Stimulated activated naive CD8-positive, alpha-beta T cell treated with anti-CD3 and anti-CD28 coated beads, Interleukin-15, Interleukin-2, amounts not matched to agents 100 U/mL and 50 U/mL, for 24 hours (primary cell): ENCODE results near the gene SYT10.
"Not testable (repeated sequence)": the region's sequence is repeated elsewhere in the genome, so short reads cannot be mapped to it uniquely, and the experiment has no call there.

Source experiments
- ATAC-seq: fragments of 150-1000 bp; cut with Tn5 transposase; one replicate; pipeline ENCODE4 v1.10.0; 2021
- DNase-seq: peaks from one replicate; pipeline ENCODE4 v3.0.0; 2021

Gene SYT10

GRCh38 chr12:33439587-33440011 lies at the start of gene SYT10:
Gene SYT10 (minus strand): TSS chr12:33439819. CDS start chr12:33439522, 297 bp downstream.
- ATAC-seq (no peak), DNase-seq (peak; percentile 6)

DNA sequence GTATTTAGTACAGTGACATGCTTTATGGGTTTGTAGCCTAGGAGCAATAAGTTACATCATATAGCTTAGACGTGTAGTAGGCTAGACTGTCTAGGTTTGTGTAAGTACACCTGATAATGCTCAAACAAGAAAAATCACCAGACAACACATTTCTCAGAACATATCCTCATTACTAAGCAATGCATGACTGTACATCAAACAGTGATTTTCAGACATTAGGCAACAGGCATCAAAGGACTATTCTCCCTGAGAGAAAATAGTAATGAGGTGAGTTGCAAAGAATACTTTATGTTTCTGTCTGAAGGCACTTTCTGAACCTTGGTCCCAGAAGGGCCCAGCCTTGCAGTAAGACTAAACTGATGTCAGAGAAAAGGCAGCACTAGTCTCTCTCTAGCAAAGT lies 48.4 kb upstream of the SYT10 start:
- ATAC-seq, result no peak

GRCh38 chr12:33486058-33486457 lies 46.4 kb upstream of the SYT10 start:
- ATAC-seq, result no peak
- no peak for DNase-seq

More for the DNA sequence above, 48.4 kb upstream of the SYT10 start:
- DNase-seq, result no peak

DNA sequence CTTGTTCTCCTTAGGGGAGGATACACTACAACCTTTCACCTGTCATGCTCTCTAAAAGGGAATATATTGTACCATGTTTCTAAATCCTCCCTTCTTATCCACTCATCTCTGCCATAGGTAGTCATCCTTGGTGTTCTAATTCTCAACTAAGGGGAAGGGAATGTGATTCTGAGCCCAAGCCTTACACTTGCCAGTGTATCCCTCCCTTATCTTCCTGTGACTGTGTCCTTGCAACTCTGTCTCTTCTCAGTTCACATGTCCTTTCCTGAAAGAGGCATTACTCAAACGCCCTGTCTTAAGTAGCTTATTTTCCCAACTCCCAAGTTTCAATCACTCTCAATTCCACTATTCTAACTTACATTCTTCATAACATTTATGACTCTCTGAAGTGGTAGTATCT lies 44.5 kb upstream of the SYT10 start:
- DNase-seq (no peak), ATAC-seq (no peak)

DNA sequence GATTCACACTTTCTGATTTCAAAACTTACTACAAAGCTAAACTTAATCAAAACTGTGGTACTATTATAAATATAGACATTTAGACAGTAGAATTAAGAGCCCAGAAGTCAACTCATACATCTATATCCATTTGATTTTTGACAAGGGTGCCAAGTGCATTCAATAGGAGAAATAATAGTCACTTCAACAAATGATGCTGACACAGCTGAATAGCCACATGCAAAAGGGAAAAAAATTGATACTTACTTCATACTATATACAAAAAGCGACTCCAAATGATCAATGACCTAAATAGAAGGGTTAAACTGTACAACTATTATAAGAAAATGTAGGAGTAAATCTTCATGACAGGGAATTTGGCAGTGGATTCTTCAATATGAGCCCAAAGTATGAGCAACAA lies 40.7 kb upstream of the SYT10 start:
- ATAC-seq (no peak), DNase-seq (no peak)

DNA sequence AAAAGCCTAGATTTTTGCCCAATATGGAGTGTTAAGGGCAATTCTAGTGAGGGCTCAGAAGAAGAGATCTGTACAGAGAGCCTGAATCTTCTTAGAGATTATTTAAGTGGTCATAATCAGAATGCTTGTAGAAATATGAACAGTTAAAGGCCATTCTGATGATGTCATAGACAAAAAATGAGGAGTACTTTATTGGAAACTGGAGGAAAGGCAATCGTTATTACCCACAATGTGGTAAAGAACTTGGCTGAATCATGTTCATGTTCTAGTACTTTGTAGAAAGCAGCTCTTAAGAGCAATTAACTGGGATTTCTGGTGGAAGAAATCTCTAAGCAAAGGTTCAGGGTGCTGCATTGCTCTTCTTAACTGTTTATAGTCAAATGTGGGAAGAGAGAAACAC lies 36.4 kb upstream of the SYT10 start:
- DNase-seq (no peak), ATAC-seq (no peak)

DNA sequence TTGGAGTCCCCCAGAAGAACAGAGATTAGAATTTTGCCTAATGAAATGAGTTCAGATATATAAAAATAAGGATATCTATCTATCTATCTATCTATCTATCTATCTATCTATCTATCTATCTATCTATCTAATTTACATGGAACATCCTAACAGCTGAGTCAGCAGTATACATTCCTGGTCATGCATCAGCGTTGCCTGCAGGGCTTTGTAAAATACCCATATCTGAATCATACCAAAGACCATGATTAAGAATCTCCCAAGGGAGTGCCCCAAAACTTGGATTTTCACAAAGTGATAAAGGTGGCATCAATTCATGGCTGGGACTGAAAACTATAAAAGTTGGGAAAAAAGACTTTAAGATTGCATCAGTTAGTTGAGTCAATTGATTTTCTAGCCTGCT lies 32.7 kb upstream of the SYT10 start:
- DNase-seq (no peak), ATAC-seq (no peak)

DNA sequence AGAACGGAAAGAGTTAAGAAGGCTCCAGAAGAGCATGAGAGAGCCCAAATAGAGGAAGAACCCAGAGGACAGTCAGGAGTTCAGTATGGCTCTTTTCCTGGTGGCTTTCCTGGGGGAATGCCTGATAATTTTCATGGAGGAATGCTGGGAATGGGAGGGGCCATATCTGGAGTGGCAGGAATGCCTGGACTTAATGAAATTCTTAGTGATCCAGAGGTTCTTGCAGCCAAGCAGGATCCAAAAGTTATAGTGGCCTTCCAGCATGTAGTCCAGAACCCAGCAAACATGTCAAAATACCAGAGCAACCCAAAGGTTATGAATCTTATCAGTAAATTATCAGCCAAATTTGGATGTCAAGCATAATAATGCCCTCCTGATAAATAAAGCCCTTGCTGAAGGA lies 15.5 kb upstream of the SYT10 start:
- ATAC-seq (no peak), DNase-seq (no peak)

- ATAC-seq (no peak), DNase-seq (no peak)
Observed at GRCh38 chr12:33450480-33450879, 10.9 kb upstream of the SYT10 start.

- no peak for ATAC-seq
- no peak for DNase-seq
Observed at GRCh38 chr12:33440477-33440876, 858 bp upstream of the SYT10 start.

- peak; percentile 5 for DNase-seq
- ATAC-seq, result no peak
Observed at GRCh38 chr12:33438851-33439586, 600 bp downstream of the SYT10 start.

- DNase-seq, result no peak
- ATAC-seq, result no peak
Observed at GRCh38 chr12:33438025-33438772, 1.4 kb downstream of the SYT10 start.

GRCh38 chr12:33437598-33437997 lies 2.0 kb downstream of the SYT10 start:
- ATAC-seq (no peak), DNase-seq (no peak)

GRCh38 chr12:33432992-33433391 lies 6.6 kb downstream of the SYT10 start:
- ATAC-seq (no peak), DNase-seq (no peak)

DNA sequence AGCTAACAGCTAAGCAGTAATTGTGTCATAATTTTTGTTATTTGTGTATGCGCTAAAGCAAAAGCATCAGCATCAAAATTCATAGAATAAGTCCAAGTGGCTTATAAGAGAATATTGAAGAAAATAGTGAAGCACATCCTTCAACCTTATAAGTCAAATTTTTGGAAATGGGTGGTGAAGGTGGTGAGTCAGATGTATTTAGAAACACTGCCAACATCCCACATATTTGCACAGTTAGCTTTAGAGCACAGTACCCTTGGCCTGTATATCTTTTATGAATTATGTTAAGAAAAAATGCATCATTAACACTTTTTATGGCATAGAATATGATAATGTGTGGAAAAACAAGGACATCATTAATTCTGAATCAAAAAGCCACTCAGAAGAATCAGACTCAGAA lies 8.0 kb downstream of the SYT10 start:
- DNase-seq, result no peak
- ATAC-seq, result no peak

GRCh38 chr12:33429468-33429867 lies 10.2 kb downstream of the SYT10 start:
- no peak for DNase-seq
- ATAC-seq, result no peak

GRCh38 chr12:33427071-33427470 lies 12.5 kb downstream of the SYT10 start:
- DNase-seq, result no peak
- no peak for ATAC-seq

DNA sequence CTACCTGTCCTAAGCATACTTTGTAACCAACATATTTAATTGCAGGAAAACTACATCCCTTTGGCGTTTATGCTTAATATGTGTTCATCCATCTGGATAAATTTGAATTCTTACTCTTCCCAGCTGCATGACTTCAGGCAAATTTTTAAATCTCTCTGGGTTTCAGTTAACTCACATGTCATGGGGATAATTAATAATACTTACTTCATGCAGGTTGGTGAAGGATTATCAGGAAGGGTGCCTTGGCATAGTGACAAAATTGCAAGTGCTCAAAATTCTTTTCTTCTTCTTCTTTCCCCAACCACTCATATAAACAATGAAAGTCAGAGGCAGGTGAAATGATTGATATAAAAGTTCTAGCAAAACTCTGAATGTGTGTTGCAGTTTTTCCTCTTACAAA lies 15.9 kb downstream of the SYT10 start:
- ATAC-seq, result no peak
- DNase-seq, result no peak

DNA sequence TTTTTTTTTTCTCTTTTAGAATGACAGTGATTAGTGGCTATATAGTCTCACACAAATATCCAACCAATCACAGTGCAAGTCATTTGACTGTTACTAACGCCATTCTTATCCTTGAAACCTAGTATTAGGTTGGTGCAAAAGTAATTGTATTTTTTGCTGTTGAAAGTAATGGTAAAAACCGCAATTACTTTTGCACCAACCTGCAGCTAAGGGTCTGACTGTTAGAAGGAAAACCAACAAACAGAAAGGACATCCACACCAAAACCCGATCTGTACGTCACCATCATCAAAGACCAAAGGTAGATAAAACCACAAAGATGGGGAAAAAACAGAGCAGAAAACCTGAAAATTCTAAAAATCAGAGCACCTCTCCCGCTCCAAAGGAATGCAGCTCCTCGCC lies 27.2 kb downstream of the SYT10 start:
- DNase-seq, ATAC-seq: not testable (repeated sequence)

GRCh38 chr12:33383503-33383902 lies 56.1 kb downstream of the SYT10 start:
- DNase-seq (no peak), ATAC-seq (no peak)

- DNase-seq (no peak), ATAC-seq (no peak)
Observed at GRCh38 chr12:33376153-33376552, 63.5 kb downstream of the SYT10 start.

DNA sequence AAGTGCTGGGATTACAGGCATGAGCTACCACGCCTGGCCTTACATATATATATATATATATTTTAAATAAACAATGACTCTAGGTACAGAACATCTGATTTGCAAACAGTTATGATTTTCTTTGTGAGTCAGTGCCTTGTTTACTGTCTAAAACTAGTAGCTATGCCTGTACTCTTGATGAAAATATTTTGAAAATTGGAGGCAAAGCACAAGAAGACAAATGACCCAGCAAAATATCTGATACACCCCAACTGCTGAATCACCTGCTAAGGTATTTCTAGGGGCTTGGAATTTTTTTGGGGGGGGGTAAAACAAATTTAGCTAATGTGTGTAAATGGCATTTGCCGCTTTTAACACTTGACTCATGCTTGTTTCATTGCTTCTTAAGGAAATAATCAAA lies 69.3 kb downstream of the SYT10 start:
- ATAC-seq, result no peak
- DNase-seq, result no peak

DNA sequence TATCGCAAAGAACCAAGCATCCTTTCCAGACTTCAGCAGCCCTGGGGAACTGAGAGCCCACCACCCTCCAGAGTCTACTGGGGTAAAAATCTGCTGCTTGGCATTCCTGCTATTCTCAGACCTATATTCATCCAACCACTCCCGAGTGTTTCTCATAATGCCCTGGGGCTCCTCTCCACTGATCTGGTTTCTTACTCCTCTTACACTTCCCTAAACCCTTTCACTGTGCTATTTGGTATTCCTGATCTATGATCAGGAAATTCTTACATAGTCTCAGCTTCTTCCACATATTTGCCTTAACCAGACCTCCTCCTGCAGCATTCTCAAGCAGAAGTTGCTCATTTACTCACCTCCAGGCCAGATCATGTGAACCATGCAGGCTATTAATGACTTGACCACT lies 82.4 kb downstream of the SYT10 start:
- no peak for ATAC-seq

GRCh38 chr12:33349791-33350190 lies 89.8 kb downstream of the SYT10 start:
- ATAC-seq (no peak), DNase-seq (no peak)

More for the DNA sequence above, 82.4 kb downstream of the SYT10 start:
- no peak for DNase-seq
